Neuronal stem cell (in vitro differentiated cells): ENCODE measurements around the gene TMEM19.

Source experiments
- DNase-seq: peaks from one replicate; pipeline ENCODE4 v3.0.0-alpha.2; 2013; ENCODE audit warnings: low spot score
- H2AFZ ChIP-seq: one replicate; pipeline ENCODE4 v1.6.1; 2013; ENCODE audit warnings: mild to moderate bottlenecking, low read length, inconsistent platforms
- H2AK5ac ChIP-seq: 2 replicates; pipeline ENCODE4 v1.6.1; 2013; ENCODE audit warnings: low read depth, mild to moderate bottlenecking, inconsistent platforms, low read length, moderate library complexity, mixed read lengths
- H2BK120ac ChIP-seq: 2 replicates; pipeline ENCODE4 v1.6.1; 2013; ENCODE audit warnings: low read depth, mild to moderate bottlenecking, inconsistent platforms, low read length, moderate library complexity, mixed read lengths
- H2BK12ac ChIP-seq: one replicate; pipeline ENCODE4 v1.6.1; 2013; ENCODE audit warnings: low read length, inconsistent platforms
- H2BK15ac ChIP-seq: 2 replicates; pipeline ENCODE4 v1.6.1; 2013; ENCODE audit warnings: mild to moderate bottlenecking, low read length, inconsistent platforms, mixed read lengths
- H2BK5ac ChIP-seq: one replicate; pipeline ENCODE4 v1.6.1; 2013; ENCODE audit warnings: inconsistent platforms, mild to moderate bottlenecking, low read length, moderate library complexity
- H3K14ac ChIP-seq: one replicate; pipeline ENCODE4 v1.6.1; 2013; ENCODE audit warnings: low read length, inconsistent platforms
- H3K18ac ChIP-seq: 2 replicates; pipeline ENCODE4 v1.6.1; 2013; ENCODE audit warnings: low read length, inconsistent platforms
- H3K23ac ChIP-seq: 2 replicates; pipeline ENCODE4 v1.6.1; 2013; ENCODE audit warnings: low read depth, mild to moderate bottlenecking, mixed read lengths, low read length, inconsistent platforms; ENCODE audit not compliant: poor library complexity
- H3K27ac ChIP-seq: replicated peaks from 3 replicates; pipeline ENCODE4 v1.5.1; 2013; ENCODE audit warnings: low read length, inconsistent platforms
- H3K27me3 ChIP-seq, 3 experiments: 2 replicates each; pipeline ENCODE4 v1.6.1; 2013; ENCODE audit warnings: low read length in 3 of 3, mild to moderate bottlenecking in 2 of 3, inconsistent platforms in 1 of 3, low read depth in 1 of 3, mixed read lengths in 1 of 3, moderate library complexity in 1 of 3; ENCODE audit not compliant: control insufficient read depth in 3 of 3, insufficient read depth in 3 of 3
- H3K36me3 ChIP-seq, 2 donors: replicated peaks in 1 of 2; 2 replicates each; pipeline ENCODE4 v1.6.1; 2013; ENCODE audit warnings: low read length in 2 of 2; ENCODE audit not compliant: control insufficient read depth in 2 of 2, insufficient read depth in 2 of 2
- H3K4ac ChIP-seq: 2 replicates; pipeline ENCODE4 v1.6.1; 2013; ENCODE audit warnings: inconsistent platforms, mild to moderate bottlenecking, low read length, moderate library complexity
- H3K4me1 ChIP-seq, 2 donors: 1 replicate in 1 of 2; 2 replicates in 1 of 2; pipeline ENCODE4 v1.6.1; 2013; ENCODE audit warnings: low read length in 2 of 2, low read depth in 1 of 2; ENCODE audit not compliant: control insufficient read depth in 2 of 2, insufficient read depth in 1 of 2
- H3K4me2 ChIP-seq: one replicate; pipeline ENCODE4 v1.6.1; 2013; ENCODE audit warnings: mild to moderate bottlenecking, low read length, inconsistent platforms; ENCODE audit not compliant: insufficient read depth, poor library complexity, severe bottlenecking
- H3K4me3 ChIP-seq, 2 donors: 2 replicates each; pipeline ENCODE4 v1.5.1; 2013; ENCODE audit warnings: low read length in 2 of 2, mild to moderate bottlenecking in 2 of 2, inconsistent platforms in 1 of 2, moderate library complexity in 1 of 2
- H3K79me1 ChIP-seq: one replicate; pipeline ENCODE4 v1.6.1; 2013; ENCODE audit warnings: low read depth, mild to moderate bottlenecking, inconsistent platforms, low read length, moderate library complexity
- H3K9ac ChIP-seq: one replicate; pipeline ENCODE4 v1.6.1; 2013; ENCODE audit warnings: mild to moderate bottlenecking, low read depth, low read length, inconsistent platforms; ENCODE audit not compliant: poor library complexity
- H3K9me3 ChIP-seq, 2 donors: replicated peaks in 1 of 2; 2 replicates each; pipeline versions ENCODE3 to v1.6.1; 2013; ENCODE audit warnings: low read length in 2 of 2, mild to moderate bottlenecking in 2 of 2, inconsistent platforms in 1 of 2, low read depth in 1 of 2, mixed read lengths in 1 of 2, moderate library complexity in 1 of 2; ENCODE audit not compliant: control insufficient read depth in 2 of 2, insufficient read depth in 1 of 2
- H4K8ac ChIP-seq: one replicate; pipeline ENCODE4 v1.6.1; 2013; ENCODE audit warnings: low read depth, mild to moderate bottlenecking, inconsistent platforms, low read length, moderate library complexity
- H4K91ac ChIP-seq: one replicate; pipeline ENCODE4 v1.6.1; 2013; ENCODE audit warnings: low read length, low read depth, mild to moderate bottlenecking, inconsistent platforms; ENCODE audit not compliant: poor library complexity
- WGBS, 2 donors: extraction: QIAGEN DNeasy Blood & Tissue Kit; methylation state at CpG; one replicate each; pipeline ENCODE4 v1.1.7; 2013; ENCODE audit warnings: missing lambda C conversion rate in 2 of 2, mixed read lengths in 1 of 2; ENCODE audit not compliant: insufficient read length in 2 of 2, insufficient replicate concordance in 1 of 2; ENCODE audit errors: extremely low coverage in 2 of 2; 5-methylcytosine and 5-hydroxymethylcytosine counted together

Gene TMEM19

DNA sequence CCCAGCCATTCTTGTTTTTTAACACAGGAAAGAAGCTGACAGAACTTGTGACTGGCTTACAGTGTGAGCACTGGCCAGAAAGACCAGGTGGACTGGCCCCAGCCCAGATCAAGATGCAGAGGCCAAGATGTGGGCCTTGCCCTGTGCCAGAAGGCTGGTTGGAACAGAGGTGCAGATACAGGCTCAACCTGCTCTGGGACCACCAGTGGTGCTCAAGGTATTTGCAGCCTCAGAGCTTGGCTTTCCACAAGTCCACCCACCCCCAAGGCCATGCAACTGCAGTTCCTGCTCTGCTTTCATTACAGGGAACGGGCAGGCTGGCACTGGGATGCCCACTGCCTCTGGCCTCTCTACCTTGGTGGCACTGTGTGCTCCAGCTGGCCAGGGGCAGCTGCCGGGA, 45.6 kb upstream of the TMEM19 start:
- H3K18ac ChIP-seq: no peak overlapping the region
- no peaks in the 10 kb centered on the region for H3K27me3 ChIP-seq
- no CpG with 5 or more reads among the region's 2 CpGs for WGBS, 2 donors
- H3K4me3 ChIP-seq: no peak overlapping the region
- no peaks in the 10 kb centered on the region for H3K9me3 ChIP-seq
- no peaks in the 10 kb centered on the region for H3K79me1 ChIP-seq
- H4K8ac ChIP-seq: no peak overlapping the region
- H2BK15ac ChIP-seq: no peak overlapping the region
- no peak overlapping the region for H2BK12ac ChIP-seq
- H3K4me2 ChIP-seq: no peak overlapping the region
- no peak overlapping the region for H3K27ac ChIP-seq
- no peak overlapping the region for H2AFZ ChIP-seq
- H3K36me3 ChIP-seq: peaks cover 10 to 100% of the 10 kb centered on the region in 2 donors
- H2BK5ac ChIP-seq: no peak overlapping the region
- H3K23ac ChIP-seq: no peak overlapping the region
- no peak overlapping the region for H3K9ac ChIP-seq
- no peak overlapping the region for H2AK5ac ChIP-seq
- no peak overlapping the region for H4K91ac ChIP-seq
- DNase-seq: no peak
- no peak overlapping the region for H3K4ac ChIP-seq
- no peak overlapping the region for H2BK120ac ChIP-seq
- no peaks in the 10 kb centered on the region for H3K4me1 ChIP-seq
- no peak overlapping the region for H3K14ac ChIP-seq

- H3K27ac ChIP-seq: no peak overlapping the region
- no peaks in the 10 kb centered on the region for H3K4me1 ChIP-seq
- no peaks in the 10 kb centered on the region for H3K9me3 ChIP-seq
- peaks cover 9 to 100% of the 10 kb centered on the region in 2 donors for H3K36me3 ChIP-seq
- no peak overlapping the region for H3K4ac ChIP-seq
- no peak overlapping the region for H3K4me3 ChIP-seq
- H2AK5ac ChIP-seq: no peak overlapping the region
- no peak overlapping the region for H3K18ac ChIP-seq
- H2BK12ac ChIP-seq: no peak overlapping the region
- no peak overlapping the region for H3K9ac ChIP-seq
- no peak overlapping the region for H2AFZ ChIP-seq
- no peaks in the 10 kb centered on the region for H3K27me3 ChIP-seq
- DNase-seq: no peak
- no peak overlapping the region for H3K23ac ChIP-seq
- H2BK120ac ChIP-seq: no peak overlapping the region
- H4K91ac ChIP-seq: no peak overlapping the region
- H3K14ac ChIP-seq: no peak overlapping the region
- no peaks in the 10 kb centered on the region for H3K79me1 ChIP-seq
- no peak overlapping the region for H2BK15ac ChIP-seq
- H4K8ac ChIP-seq: no peak overlapping the region
- H3K4me2 ChIP-seq: no peak overlapping the region
- no CpG with 5 or more reads among the region's 2 CpGs for whole genome bisulfite sequencing, 2 donors
- H2BK5ac ChIP-seq: no peak overlapping the region
These were observed 44.5 kb upstream of the TMEM19 start for GRCh38 chr12:71641390-71641789.

- H2BK120ac ChIP-seq: no peak overlapping the region
- H3K27me3 ChIP-seq: no peaks in the 10 kb centered on the region
- H3K9ac ChIP-seq: no peak overlapping the region
- H3K36me3 ChIP-seq: peaks cover 9 to 100% of the 10 kb centered on the region in 2 donors
- no peak for DNase-seq
- H3K27ac ChIP-seq: no peak overlapping the region
- H3K18ac ChIP-seq: no peak overlapping the region
- no peak overlapping the region for H3K23ac ChIP-seq
- H3K4me3 ChIP-seq: no peak overlapping the region
- no peak overlapping the region for H4K91ac ChIP-seq
- H4K8ac ChIP-seq: no peak overlapping the region
- H3K14ac ChIP-seq: no peak overlapping the region
- no peak overlapping the region for H2BK5ac ChIP-seq
- H2BK15ac ChIP-seq: no peak overlapping the region
- H3K4me2 ChIP-seq: no peak overlapping the region
- H3K4ac ChIP-seq: no peak overlapping the region
- H3K9me3 ChIP-seq: no peaks in the 10 kb centered on the region
- H2AFZ ChIP-seq: no peak overlapping the region
- H3K4me1 ChIP-seq: no peaks in the 10 kb centered on the region
- H2AK5ac ChIP-seq: no peak overlapping the region
- H2BK12ac ChIP-seq: no peak overlapping the region
- WGBS, 2 donors: no CpG with 5 or more reads among the region's 2 CpGs
- no peaks in the 10 kb centered on the region for H3K79me1 ChIP-seq
These were observed 43.6 kb upstream of the TMEM19 start for GRCh38 chr12:71642264-71642663.

- H3K14ac ChIP-seq: no peak overlapping the region
- no peak for DNase-seq
- H3K23ac ChIP-seq: no peak overlapping the region
- H2BK12ac ChIP-seq: no peak overlapping the region
- no peak overlapping the region for H2AK5ac ChIP-seq
- no peak overlapping the region for H3K9ac ChIP-seq
- no peak overlapping the region for H2AFZ ChIP-seq
- no peaks in the 10 kb centered on the region for H3K4me1 ChIP-seq
- no peak overlapping the region for H3K27ac ChIP-seq
- no peak overlapping the region for H2BK120ac ChIP-seq
- no peak overlapping the region for H2BK15ac ChIP-seq
- 100% methylated on average over 2 of the region's 3 CpGs; no CpG with 5 or more reads in 1 of the 2 donors for WGBS, 2 donors
- no peak overlapping the region for H3K4me2 ChIP-seq
- H3K79me1 ChIP-seq: no peaks in the 10 kb centered on the region
- H3K27me3 ChIP-seq: no peaks in the 10 kb centered on the region
- peaks cover 2 to 98% of the 10 kb centered on the region in 2 donors for H3K36me3 ChIP-seq
- H3K18ac ChIP-seq: no peak overlapping the region
- no peak overlapping the region for H3K4ac ChIP-seq
- H2BK5ac ChIP-seq: no peak overlapping the region
- no peak overlapping the region for H4K91ac ChIP-seq
- peaks cover 0 to under 1% of the 10 kb centered on the region in 2 donors for H3K9me3 ChIP-seq
- H4K8ac ChIP-seq: no peak overlapping the region
- H3K4me3 ChIP-seq: no peak overlapping the region
These were observed 40.6 kb upstream of the TMEM19 start for GRCh38 chr12:71645268-71645667.
